ENCODE results near the gene TCTN1. TPM values are rescaled to one million over a fixed set of nuclear protein-coding genes. Genes with fewer than 3 reads are reported as not detected.

The TCTN1 gene
- total RNA-seq, 1 experiment from 2014 or later: 58.3 TPM

DNA sequence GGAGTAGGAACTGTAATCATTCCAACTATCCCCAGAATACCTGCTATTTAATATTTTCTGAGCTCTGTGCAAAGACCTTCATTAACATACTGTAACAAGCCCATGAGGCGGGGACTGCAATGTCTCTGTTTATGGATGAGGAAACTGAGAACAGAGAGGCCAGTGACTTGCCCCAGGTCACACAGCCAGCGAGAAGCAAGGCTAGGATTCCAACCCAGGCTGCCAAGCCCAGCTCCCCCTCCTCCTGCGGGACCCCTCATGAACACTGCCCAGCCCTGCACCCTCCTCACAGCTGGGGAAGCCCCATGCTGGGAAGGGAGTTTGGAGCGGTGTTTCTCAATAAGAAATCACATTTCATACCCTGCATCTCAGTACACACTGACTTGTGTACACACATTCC lies 64.1 kb downstream of the TCTN1 start:
- no peaks in the 10 kb centered on the region for H4K20me1 ChIP-seq (ENCODE audit: insufficient read depth)
- no peaks in the 10 kb centered on the region for H3K9me2 ChIP-seq (ENCODE audit: insufficient read depth)
- intact Hi-C loops (cut with micrococcal nuclease; ENCODE audit: unreplicated experiment): no loop called here
- 0 out of 2 replicates have a peak, but pooled peaks cover 3% of the 10 kb centered on the region for H3K27me3 ChIP-seq (ENCODE audit: insufficient read depth, low read depth)
- TF ChIP-seq, protein P1, sequence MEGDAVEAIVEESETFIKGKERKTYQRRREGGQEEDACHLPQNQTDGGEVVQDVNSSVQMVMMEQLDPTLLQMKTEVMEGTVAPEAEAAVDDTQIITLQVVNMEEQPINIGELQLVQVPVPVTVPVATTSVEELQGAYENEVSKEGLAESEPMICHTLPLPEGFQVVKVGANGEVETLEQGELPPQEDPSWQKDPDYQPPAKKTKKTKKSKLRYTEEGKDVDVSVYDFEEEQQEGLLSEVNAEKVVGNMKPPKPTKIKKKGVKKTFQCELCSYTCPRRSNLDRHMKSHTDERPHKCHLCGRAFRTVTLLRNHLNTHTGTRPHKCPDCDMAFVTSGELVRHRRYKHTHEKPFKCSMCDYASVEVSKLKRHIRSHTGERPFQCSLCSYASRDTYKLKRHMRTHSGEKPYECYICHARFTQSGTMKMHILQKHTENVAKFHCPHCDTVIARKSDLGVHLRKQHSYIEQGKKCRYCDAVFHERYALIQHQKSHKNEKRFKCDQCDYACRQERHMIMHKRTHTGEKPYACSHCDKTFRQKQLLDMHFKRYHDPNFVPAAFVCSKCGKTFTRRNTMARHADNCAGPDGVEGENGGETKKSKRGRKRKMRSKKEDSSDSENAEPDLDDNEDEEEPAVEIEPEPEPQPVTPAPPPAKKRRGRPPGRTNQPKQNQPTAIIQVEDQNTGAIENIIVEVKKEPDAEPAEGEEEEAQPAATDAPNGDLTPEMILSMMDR (conservative IDR thresholded peaks at IDR 0.05): no peak
- TF ChIP-seq EZH2 (IDR thresholded peaks at IDR 0.05; ENCODE audit: low read depth): no peak
- H3K36me3 ChIP-seq (ENCODE audit: low read depth): no peaks in the 10 kb centered on the region
- no TSS peak for BruUV-seq (replicated peaks)
- H3K4me2 ChIP-seq: no peak overlapping the region
- ChIA-PET POLR2A (ENCODE audit: unreplicated experiment) (no interaction called here), CTCF (no interaction called here)
- no peak overlapping the region for H3K4me3 ChIP-seq
- no peaks in the 10 kb centered on the region for H3F3A ChIP-seq (ENCODE audit: insufficient read depth, low read depth)
- H2AFZ ChIP-seq: no peak overlapping the region
- no peaks in the 10 kb centered on the region for H3K4me1 ChIP-seq (replicated peaks; ENCODE audit: insufficient read depth)
- H3K79me2 ChIP-seq (ENCODE audit: low read depth): no peaks in the 10 kb centered on the region
- H3K27ac ChIP-seq: no peak overlapping the region
- H3K9me3 ChIP-seq (ENCODE audit: insufficient read depth, low read depth): no peaks in the 10 kb centered on the region
- DNase-seq: no peak

DNA sequence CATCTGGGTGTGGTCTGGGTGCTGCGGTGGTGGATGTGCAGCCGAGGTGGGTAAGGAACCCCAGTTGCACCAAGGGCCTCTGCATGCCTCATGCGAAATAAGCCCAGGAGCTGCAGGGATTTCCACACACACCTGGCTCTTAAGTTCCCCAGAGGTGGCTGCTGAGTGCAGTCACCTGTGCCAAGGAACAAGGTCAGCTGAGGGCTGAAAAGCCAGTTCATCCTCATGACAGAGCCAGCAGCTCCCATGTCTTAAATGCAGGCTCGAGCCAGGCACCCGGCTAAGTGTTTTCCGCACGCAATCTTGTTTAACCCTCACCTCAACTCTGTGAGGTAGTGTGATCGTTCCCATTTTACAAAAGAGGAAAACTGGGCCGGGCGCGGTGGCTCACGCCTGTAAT lies 65.3 kb downstream of the TCTN1 start:
- Histone ChIP-seq H4K20me1 (ENCODE audit: insufficient read depth) (no peaks in the 10 kb centered on the region), H2AFZ (no peak overlapping the region), H3K4me1 (replicated peaks; ENCODE audit: insufficient read depth) (no peaks in the 10 kb centered on the region), H3K4me2 (no peak overlapping the region), H3K79me2 (ENCODE audit: low read depth) (no peaks in the 10 kb centered on the region), H3F3A (ENCODE audit: insufficient read depth, low read depth) (no peaks in the 10 kb centered on the region), H3K36me3 (ENCODE audit: low read depth) (no peaks in the 10 kb centered on the region), H3K9me2 (ENCODE audit: insufficient read depth) (no peaks in the 10 kb centered on the region), H3K27me3 (ENCODE audit: insufficient read depth, low read depth) (0 out of 2 replicates have a peak, but pooled peaks cover 3% of the 10 kb centered on the region), H3K9me3 (ENCODE audit: insufficient read depth, low read depth) (no peaks in the 10 kb centered on the region), H3K27ac (no peak overlapping the region), H3K4me3 (no peak overlapping the region)
- no peak for DNase-seq
- TF ChIP-seq, protein P1 (conservative IDR thresholded peaks at IDR 0.05): no peak
- no peak for TF ChIP-seq EZH2 (IDR thresholded peaks at IDR 0.05; ENCODE audit: low read depth)
- POLR2A ChIA-PET (ENCODE audit: unreplicated experiment): no interaction called here
- CTCF ChIA-PET: no interaction called here
- no TSS peak for BruUV-seq (replicated peaks)
- intact Hi-C loops (cut with micrococcal nuclease; ENCODE audit: unreplicated experiment): no loop called here

DNA sequence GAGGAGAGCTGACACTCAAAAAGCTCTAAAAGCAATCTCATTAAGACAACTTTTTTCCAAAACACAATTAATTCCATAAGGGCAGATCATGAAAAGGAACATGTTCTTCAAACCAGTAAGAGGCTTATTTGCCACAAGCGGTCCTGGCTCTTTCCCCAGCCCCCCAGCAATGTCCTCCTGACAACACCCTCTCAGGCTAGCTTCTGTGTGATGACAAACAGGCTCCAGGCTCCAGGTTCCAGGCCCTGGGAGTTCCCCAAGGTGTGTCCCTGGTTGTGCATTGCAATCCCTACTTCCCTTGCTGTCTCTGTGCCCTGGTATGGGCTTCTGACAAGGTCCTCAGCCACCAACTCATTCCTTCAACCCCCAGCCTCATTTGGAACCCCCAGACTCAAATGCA lies 66.1 kb downstream of the TCTN1 start:
- CTCF ChIA-PET: no interaction called here
- no peak for DNase-seq
- no peak overlapping the region for H2AFZ ChIP-seq
- no peak overlapping the region for H3K27ac ChIP-seq
- no peaks in the 10 kb centered on the region for H3K9me2 ChIP-seq (ENCODE audit: insufficient read depth)
- TF ChIP-seq, protein P1 (conservative IDR thresholded peaks at IDR 0.05): no peak
- no peak for TF ChIP-seq EZH2 (IDR thresholded peaks at IDR 0.05; ENCODE audit: low read depth)
- intact Hi-C loops (cut with micrococcal nuclease; ENCODE audit: unreplicated experiment): no loop called here
- no peaks in the 10 kb centered on the region for H4K20me1 ChIP-seq (ENCODE audit: insufficient read depth)
- H3F3A ChIP-seq (ENCODE audit: insufficient read depth, low read depth): no peaks in the 10 kb centered on the region
- H3K27me3 ChIP-seq (ENCODE audit: insufficient read depth, low read depth): peaks cover 8% of the 10 kb centered on the region; the same call in 1 of the 2 replicates
- H3K4me2 ChIP-seq: no peak overlapping the region
- H3K4me1 ChIP-seq (replicated peaks; ENCODE audit: insufficient read depth): no peaks in the 10 kb centered on the region
- POLR2A ChIA-PET (ENCODE audit: unreplicated experiment): no interaction called here
- H3K9me3 ChIP-seq (ENCODE audit: insufficient read depth, low read depth): no peaks in the 10 kb centered on the region
- H3K79me2 ChIP-seq (ENCODE audit: low read depth): no peaks in the 10 kb centered on the region
- no peak overlapping the region for H3K4me3 ChIP-seq
- no peaks in the 10 kb centered on the region for H3K36me3 ChIP-seq (ENCODE audit: low read depth)
- no TSS peak for BruUV-seq (replicated peaks)

All from PC-9 (cell line).